Neuronal stem cell (in vitro differentiated cells): ENCODE data around the gene UFM1.

ENCODE experiments used
- DNase-seq: peaks from one replicate; pipeline ENCODE4 v3.0.0-alpha.2; 2013; ENCODE audit warnings: low spot score
- H2AFZ ChIP-seq: one replicate; pipeline ENCODE4 v1.6.1; 2013; ENCODE audit warnings: mild to moderate bottlenecking, low read length, inconsistent platforms
- H2AK5ac ChIP-seq: 2 replicates; pipeline ENCODE4 v1.6.1; 2013; ENCODE audit warnings: low read depth, mild to moderate bottlenecking, inconsistent platforms, low read length, moderate library complexity, mixed read lengths
- H2BK120ac ChIP-seq: 2 replicates; pipeline ENCODE4 v1.6.1; 2013; ENCODE audit warnings: low read depth, mild to moderate bottlenecking, inconsistent platforms, low read length, moderate library complexity, mixed read lengths
- H2BK12ac ChIP-seq: one replicate; pipeline ENCODE4 v1.6.1; 2013; ENCODE audit warnings: low read length, inconsistent platforms
- H2BK15ac ChIP-seq: 2 replicates; pipeline ENCODE4 v1.6.1; 2013; ENCODE audit warnings: mild to moderate bottlenecking, low read length, inconsistent platforms, mixed read lengths
- H2BK5ac ChIP-seq: one replicate; pipeline ENCODE4 v1.6.1; 2013; ENCODE audit warnings: inconsistent platforms, mild to moderate bottlenecking, low read length, moderate library complexity
- H3K14ac ChIP-seq: one replicate; pipeline ENCODE4 v1.6.1; 2013; ENCODE audit warnings: low read length, inconsistent platforms
- H3K18ac ChIP-seq: 2 replicates; pipeline ENCODE4 v1.6.1; 2013; ENCODE audit warnings: low read length, inconsistent platforms
- H3K23ac ChIP-seq: 2 replicates; pipeline ENCODE4 v1.6.1; 2013; ENCODE audit warnings: low read depth, mild to moderate bottlenecking, mixed read lengths, low read length, inconsistent platforms; ENCODE audit not compliant: poor library complexity
- H3K27ac ChIP-seq: replicated peaks from 3 replicates; pipeline ENCODE4 v1.5.1; 2013; ENCODE audit warnings: low read length, inconsistent platforms
- H3K27me3 ChIP-seq, 3 experiments: 2 replicates each; pipeline ENCODE4 v1.6.1; 2013; ENCODE audit warnings: low read length in 3 of 3, mild to moderate bottlenecking in 2 of 3, inconsistent platforms in 1 of 3, low read depth in 1 of 3, mixed read lengths in 1 of 3, moderate library complexity in 1 of 3; ENCODE audit not compliant: control insufficient read depth in 3 of 3, insufficient read depth in 3 of 3
- H3K36me3 ChIP-seq, 2 donors: replicated peaks in 1 of 2; 2 replicates each; pipeline ENCODE4 v1.6.1; 2013; ENCODE audit warnings: low read length in 2 of 2; ENCODE audit not compliant: control insufficient read depth in 2 of 2, insufficient read depth in 2 of 2
- H3K4ac ChIP-seq: 2 replicates; pipeline ENCODE4 v1.6.1; 2013; ENCODE audit warnings: inconsistent platforms, mild to moderate bottlenecking, low read length, moderate library complexity
- H3K4me1 ChIP-seq, 2 donors: 1 replicate in 1 of 2; 2 replicates in 1 of 2; pipeline ENCODE4 v1.6.1; 2013; ENCODE audit warnings: low read length in 2 of 2, low read depth in 1 of 2; ENCODE audit not compliant: control insufficient read depth in 2 of 2, insufficient read depth in 1 of 2
- H3K4me2 ChIP-seq: one replicate; pipeline ENCODE4 v1.6.1; 2013; ENCODE audit warnings: mild to moderate bottlenecking, low read length, inconsistent platforms; ENCODE audit not compliant: insufficient read depth, poor library complexity, severe bottlenecking
- H3K4me3 ChIP-seq, 2 donors: 2 replicates each; pipeline ENCODE4 v1.5.1; 2013; ENCODE audit warnings: low read length in 2 of 2, mild to moderate bottlenecking in 2 of 2, inconsistent platforms in 1 of 2, moderate library complexity in 1 of 2
- H3K79me1 ChIP-seq: one replicate; pipeline ENCODE4 v1.6.1; 2013; ENCODE audit warnings: low read depth, mild to moderate bottlenecking, inconsistent platforms, low read length, moderate library complexity
- H3K9ac ChIP-seq: one replicate; pipeline ENCODE4 v1.6.1; 2013; ENCODE audit warnings: mild to moderate bottlenecking, low read depth, low read length, inconsistent platforms; ENCODE audit not compliant: poor library complexity
- H3K9me3 ChIP-seq, 2 donors: replicated peaks in 1 of 2; 2 replicates each; pipeline versions ENCODE3 to v1.6.1; 2013; ENCODE audit warnings: low read length in 2 of 2, mild to moderate bottlenecking in 2 of 2, inconsistent platforms in 1 of 2, low read depth in 1 of 2, mixed read lengths in 1 of 2, moderate library complexity in 1 of 2; ENCODE audit not compliant: control insufficient read depth in 2 of 2, insufficient read depth in 1 of 2
- H4K8ac ChIP-seq: one replicate; pipeline ENCODE4 v1.6.1; 2013; ENCODE audit warnings: low read depth, mild to moderate bottlenecking, inconsistent platforms, low read length, moderate library complexity
- H4K91ac ChIP-seq: one replicate; pipeline ENCODE4 v1.6.1; 2013; ENCODE audit warnings: low read length, low read depth, mild to moderate bottlenecking, inconsistent platforms; ENCODE audit not compliant: poor library complexity
- WGBS, 2 donors: extraction: QIAGEN DNeasy Blood & Tissue Kit; methylation state at CpG; one replicate each; pipeline ENCODE4 v1.1.7; 2013; ENCODE audit warnings: missing lambda C conversion rate in 2 of 2, mixed read lengths in 1 of 2; ENCODE audit not compliant: insufficient read length in 2 of 2, insufficient replicate concordance in 1 of 2; ENCODE audit errors: extremely low coverage in 2 of 2; 5-methylcytosine and 5-hydroxymethylcytosine counted together

Gene UFM1

DNA sequence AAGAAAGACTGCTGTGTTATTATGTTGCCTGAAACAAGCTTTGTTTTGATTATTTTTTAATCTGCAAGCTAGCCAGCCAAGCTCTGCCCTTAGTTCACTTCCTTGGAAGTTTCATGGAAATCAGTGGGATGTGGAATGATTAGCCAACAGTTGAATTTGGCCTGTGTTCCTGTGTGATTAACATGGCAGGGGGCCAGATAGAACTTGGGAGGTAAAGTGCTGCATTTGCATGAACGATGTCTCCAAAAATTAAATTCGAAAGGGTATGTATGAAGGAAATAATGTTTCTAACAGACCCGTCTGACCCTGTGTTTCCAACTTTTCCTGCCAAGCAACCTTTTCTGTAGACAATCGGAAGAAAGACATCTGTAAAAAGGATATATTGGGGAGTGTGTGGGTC is 32.2 kb downstream of the UFM1 start:
- no peak overlapping the region for H2BK12ac ChIP-seq
- no peaks in the 10 kb centered on the region for H3K79me1 ChIP-seq
- no peak overlapping the region for H3K9ac ChIP-seq
- H3K14ac ChIP-seq = no peak overlapping the region
- H2BK120ac ChIP-seq = no peak overlapping the region
- H3K4me2 ChIP-seq = no peak overlapping the region
- no peak overlapping the region for H4K8ac ChIP-seq
- H3K4me3 ChIP-seq = no peak overlapping the region
- H3K23ac ChIP-seq = no peak overlapping the region
- H2BK5ac ChIP-seq = no peak overlapping the region
- H3K27ac ChIP-seq = no peak overlapping the region
- WGBS, 2 donors = no CpG with 5 or more reads among the region's 4 CpGs
- H3K27me3 ChIP-seq = no peaks in the 10 kb centered on the region
- no peak overlapping the region for H2BK15ac ChIP-seq
- H2AFZ ChIP-seq = no peak overlapping the region
- H3K9me3 ChIP-seq = no peaks in the 10 kb centered on the region
- H3K4ac ChIP-seq = no peak overlapping the region
- no peak for DNase-seq
- no peak overlapping the region for H3K18ac ChIP-seq
- H3K4me1 ChIP-seq = no peaks in the 10 kb centered on the region
- H4K91ac ChIP-seq = no peak overlapping the region
- H2AK5ac ChIP-seq = no peak overlapping the region
- H3K36me3 ChIP-seq = no peaks in the 10 kb centered on the region

DNA sequence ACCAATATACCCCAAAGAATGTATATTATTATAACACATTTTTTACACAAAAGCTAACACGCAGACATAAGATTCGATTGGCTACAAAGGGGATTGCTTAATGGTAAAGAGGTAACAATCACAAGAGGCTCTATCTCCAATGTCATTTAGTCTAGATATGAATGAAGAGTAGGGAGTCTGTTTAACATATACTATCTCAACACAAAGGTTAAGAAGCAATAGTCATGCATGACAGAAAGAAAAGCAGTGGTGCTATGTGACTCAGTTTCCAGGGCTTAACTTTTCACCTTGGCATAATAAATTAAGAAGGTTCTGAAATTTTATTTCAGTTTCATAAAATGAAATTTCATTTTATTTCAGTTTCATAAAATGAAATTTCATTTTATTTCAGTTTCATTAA is 33.3 kb downstream of the UFM1 start:
- no peaks in the 10 kb centered on the region for H3K4me1 ChIP-seq
- H3K4me2 ChIP-seq = no peak overlapping the region
- H3K36me3 ChIP-seq = no peaks in the 10 kb centered on the region
- H3K79me1 ChIP-seq = no peaks in the 10 kb centered on the region
- H3K9me3 ChIP-seq = no peaks in the 10 kb centered on the region
- H4K91ac ChIP-seq = no peak overlapping the region
- no peak overlapping the region for H3K4ac ChIP-seq
- H2AFZ ChIP-seq = no peak overlapping the region
- H2BK120ac ChIP-seq = no peak overlapping the region
- no peak overlapping the region for H3K9ac ChIP-seq
- H3K18ac ChIP-seq = no peak overlapping the region
- no peak for DNase-seq
- no peak overlapping the region for H3K27ac ChIP-seq
- no peak overlapping the region for H2BK15ac ChIP-seq
- H3K14ac ChIP-seq = no peak overlapping the region
- no peaks in the 10 kb centered on the region for H3K27me3 ChIP-seq
- H2BK12ac ChIP-seq = no peak overlapping the region
- no peak overlapping the region for H2AK5ac ChIP-seq
- H3K4me3 ChIP-seq = no peak overlapping the region
- no peak overlapping the region for H3K23ac ChIP-seq
- no peak overlapping the region for H2BK5ac ChIP-seq
- WGBS, 2 donors = no CpG with 5 or more reads among the region's 2 CpGs
- H4K8ac ChIP-seq = no peak overlapping the region

DNA sequence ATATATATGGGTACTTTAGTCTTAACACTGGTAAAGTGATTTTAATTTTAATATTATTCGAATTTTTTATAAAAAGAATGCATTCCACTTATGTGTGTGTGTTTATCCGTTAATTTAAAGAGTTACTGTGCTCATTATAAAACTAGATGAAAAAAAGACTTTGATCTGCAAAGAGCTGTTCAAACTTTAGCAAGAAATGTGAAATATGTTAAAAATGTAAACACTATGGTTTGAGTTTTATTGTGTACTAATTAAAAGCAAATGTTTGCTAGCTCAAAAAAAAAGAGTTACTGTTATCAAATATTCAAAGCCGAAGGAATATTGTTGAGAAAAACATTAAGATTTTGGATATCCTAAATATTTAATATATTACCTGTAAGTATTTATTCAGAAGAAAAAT is 34.5 kb downstream of the UFM1 start:
- H2BK12ac ChIP-seq = no peak overlapping the region
- H2BK15ac ChIP-seq = no peak overlapping the region
- H3K4me2 ChIP-seq = no peak overlapping the region
- no peaks in the 10 kb centered on the region for H3K79me1 ChIP-seq
- no peak overlapping the region for H2AFZ ChIP-seq
- H3K4me3 ChIP-seq = no peak overlapping the region
- no peaks in the 10 kb centered on the region for H3K27me3 ChIP-seq
- H3K27ac ChIP-seq = no peak overlapping the region
- no peak for DNase-seq
- H3K23ac ChIP-seq = no peak overlapping the region
- no peak overlapping the region for H4K91ac ChIP-seq
- H4K8ac ChIP-seq = no peak overlapping the region
- H3K4me1 ChIP-seq = no peaks in the 10 kb centered on the region
- no peak overlapping the region for H3K14ac ChIP-seq
- no peak overlapping the region for H2BK5ac ChIP-seq
- WGBS, 2 donors = no CpG with 5 or more reads among the region's 3 CpGs
- H2BK120ac ChIP-seq = no peak overlapping the region
- no peaks in the 10 kb centered on the region for H3K9me3 ChIP-seq
- no peak overlapping the region for H3K4ac ChIP-seq
- H3K18ac ChIP-seq = no peak overlapping the region
- H2AK5ac ChIP-seq = no peak overlapping the region
- no peaks in the 10 kb centered on the region for H3K36me3 ChIP-seq
- no peak overlapping the region for H3K9ac ChIP-seq

DNA sequence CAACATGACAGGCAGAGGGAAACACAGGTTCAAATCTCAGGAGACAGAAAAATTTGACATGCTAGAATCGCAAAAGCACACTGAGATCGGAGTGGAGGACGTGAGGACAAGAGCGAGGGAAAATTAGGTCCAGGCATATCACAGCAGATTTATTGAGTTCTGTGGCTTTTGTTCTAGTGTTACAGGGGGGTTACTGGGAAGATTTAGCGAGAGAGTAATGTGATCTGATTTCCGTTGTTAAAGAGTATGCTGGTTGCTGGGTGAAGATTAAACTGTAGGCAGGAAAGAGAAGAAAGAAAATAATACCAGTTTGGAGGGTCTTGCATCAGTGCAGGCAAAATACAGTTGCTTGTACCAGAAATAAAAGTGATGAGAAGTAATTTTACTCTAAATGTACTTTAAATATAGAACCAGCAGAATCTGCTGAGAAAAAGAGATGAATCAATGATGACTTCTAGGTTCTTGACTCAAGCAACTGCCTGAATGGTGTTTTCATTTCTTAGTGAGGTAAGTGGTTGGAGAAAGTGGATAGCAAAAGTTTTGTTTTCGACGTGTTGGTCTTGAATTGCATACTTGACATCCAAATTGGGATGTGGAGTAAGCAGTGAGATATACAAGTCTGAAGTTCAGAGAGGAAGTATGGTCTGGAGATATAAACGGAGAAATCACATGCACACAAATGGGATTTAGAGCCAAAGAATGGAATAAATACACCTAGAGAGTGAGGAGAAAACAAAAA is 35.7 kb downstream of the UFM1 start:
- Histone ChIP-seq H3K4me2 (no peak overlapping the region), H3K23ac (no peak overlapping the region), H3K36me3 (no peaks in the 10 kb centered on the region), H2AK5ac (no peak overlapping the region), H3K4ac (no peak overlapping the region), H2BK15ac (no peak overlapping the region), H3K14ac (no peak overlapping the region), H2BK120ac (no peak overlapping the region), H3K27ac (no peak overlapping the region), H3K27me3 (no peaks in the 10 kb centered on the region), H4K91ac (no peak overlapping the region), H2AFZ (no peak overlapping the region), H3K79me1 (no peaks in the 10 kb centered on the region), H3K4me3 (no peak overlapping the region), H3K18ac (no peak overlapping the region), H3K9me3 (no peaks in the 10 kb centered on the region), H2BK5ac (no peak overlapping the region), H2BK12ac (no peak overlapping the region), H4K8ac (no peak overlapping the region), H3K4me1 (no peaks in the 10 kb centered on the region), H3K9ac (no peak overlapping the region)
- WGBS, 2 donors = no CpG with 5 or more reads among the region's 9 CpGs
- no peak for DNase-seq
